ENCODE results near the gene ADARB1.
"Not testable (repeated sequence)": the region's sequence is repeated elsewhere in the genome, so short reads cannot be mapped to it uniquely, and the experiment has no call there.

GRCh38 chr21:45133574-45134278, 59.3 kb downstream of the ADARB1 start:
- TF ChIP-seq CTCF (optimal IDR thresholded peaks at IDR 0.05 in 1 of 3, IDR thresholded peaks at IDR 0.05 in 1 of 3, conservative IDR thresholded peaks at IDR 0.05 in 1 of 3; ENCODE audit: extremely low read depth in 1 of 3, insufficient read depth in 2 of 3, low read length in 3 of 3); EZH2 (IDR thresholded peaks at IDR 0.05; ENCODE audit: low read length): not testable (repeated sequence)
